HEK293 (cell line): Measurements from ENCODE around the gene PAIP1.

Source experiments
- CTCF ChIA-PET: fragments of 350-600 bp; formaldehyde crosslinking; extraction: SDS; loops from one replicate; lab custom pipeline; 2021; ENCODE audit warnings: antibody characterized with exemption; lab: Yijun Ruan, JAX
- POLR2A ChIA-PET: fragments of 300-600 bp; formaldehyde crosslinking; extraction: SDS; loops from one replicate; lab custom pipeline; 2020; ENCODE audit warnings: antibody characterized with exemption, inconsistent platforms; lab: Yijun Ruan, JAX
- H3K27ac ChIP-seq: fragments of 200-500 bp; sonication (Bioruptor generic); 2 replicates; pipeline ENCODE4 v1.5.1; 2014; ENCODE audit warnings: low read depth, low read length, control low read depth, inconsistent platforms; ENCODE audit errors: extremely low read depth
- H3K36me3 ChIP-seq, 2 experiments: fragments of 200-500 bp in 1 of 2; sonication (Bioruptor generic) in 1 of 2; 1 replicate in 1 of 2; 2 replicates in 1 of 2; pipeline ENCODE4 v1.5.1; 2014 to 2017; ENCODE audit warnings: inconsistent platforms in 2 of 2, low read length in 2 of 2; ENCODE audit not compliant: control insufficient read depth in 2 of 2, insufficient read depth in 1 of 2
- H3K4me1 ChIP-seq: fragments of 200-500 bp; sonication (Bioruptor generic); 2 replicates; pipeline ENCODE4 v1.5.1; 2014; ENCODE audit warnings: mild to moderate bottlenecking, low read length, inconsistent platforms; ENCODE audit not compliant: control insufficient read depth, insufficient read depth
- H3K4me3 ChIP-seq: 2 replicates; pipeline ENCODE4 v1.5.1; 2011; ENCODE audit warnings: low read depth, mild to moderate bottlenecking, control low read depth, low read length, moderate library complexity
- H3K9me3 ChIP-seq: fragments of 200-500 bp; sonication (Bioruptor generic); 2 replicates; pipeline ENCODE4 v1.5.1; 2014; ENCODE audit warnings: low read depth, low read length, inconsistent platforms; ENCODE audit not compliant: control insufficient read depth, insufficient read depth
- CTCF ChIP-seq: fragments of 450-650 bp; formaldehyde crosslinking; IDR thresholded peaks from 2 replicates; pipeline ENCODE4 v1.5.1; 2016; ENCODE audit warnings: missing biosample characterization, missing genetic modification characterization
- ELK4 ChIP-seq: IDR thresholded peaks from 2 replicates; pipeline ENCODE4 v1.6.1; 2011; ENCODE audit warnings: mild to moderate bottlenecking, low read depth, low read length, borderline replicate concordance
- GLIS1 ChIP-seq: fragments of 450-650 bp; formaldehyde crosslinking; IDR thresholded peaks from 2 replicates; pipeline ENCODE4 v1.5.1; 2016; ENCODE audit warnings: missing biosample characterization, missing genetic modification characterization
- HIC1 ChIP-seq: fragments of 450-650 bp; formaldehyde crosslinking; IDR thresholded peaks from 2 replicates; pipeline ENCODE4 v1.5.1; 2016; ENCODE audit warnings: missing biosample characterization, missing genetic modification characterization
- KLF1 ChIP-seq: fragments of 450-650 bp; formaldehyde crosslinking; IDR thresholded peaks from 2 replicates; pipeline ENCODE4 v1.5.1; 2016; ENCODE audit warnings: missing biosample characterization, missing genetic modification characterization
- KLF9 ChIP-seq: fragments of 450-650 bp; formaldehyde crosslinking; IDR thresholded peaks from 2 replicates; pipeline ENCODE4 v1.5.1; 2016; ENCODE audit warnings: missing biosample characterization, missing genetic modification characterization, low read depth
- REST ChIP-seq: fragments of 450-650 bp; formaldehyde crosslinking; IDR thresholded peaks from 2 replicates; pipeline ENCODE4 v1.5.1; 2016; ENCODE audit warnings: missing biosample characterization, missing genetic modification characterization
- ZBTB1 ChIP-seq: fragments of 450-650 bp; formaldehyde crosslinking; IDR thresholded peaks from 2 replicates; pipeline ENCODE4 v1.5.1; 2016; ENCODE audit warnings: missing biosample characterization, missing genetic modification characterization
- ZFP37 ChIP-seq: fragments of 450-650 bp; formaldehyde crosslinking; IDR thresholded peaks from 2 replicates; pipeline ENCODE4 v1.5.1; 2016; ENCODE audit warnings: missing biosample characterization, missing genetic modification characterization
- ZNF148 ChIP-seq: fragments of 450-650 bp; formaldehyde crosslinking; IDR thresholded peaks from 2 replicates; pipeline ENCODE4 v1.5.0; 2017; ENCODE audit warnings: missing biosample characterization, missing genetic modification characterization, borderline replicate concordance
- ZNF18 ChIP-seq: fragments of 450-650 bp; formaldehyde crosslinking; IDR thresholded peaks from 2 replicates; pipeline ENCODE4 v1.5.1; 2016; ENCODE audit warnings: missing biosample characterization, missing genetic modification characterization
- ZNF239 ChIP-seq: fragments of 450-650 bp; formaldehyde crosslinking; IDR thresholded peaks from 2 replicates; pipeline ENCODE4 v1.5.1; 2016; ENCODE audit warnings: missing biosample characterization, missing genetic modification characterization
- ZNF311 ChIP-seq: fragments of 450-650 bp; formaldehyde crosslinking; IDR thresholded peaks from 2 replicates; pipeline ENCODE4 v1.5.1; 2017; ENCODE audit warnings: missing biosample characterization, missing genetic modification characterization, borderline replicate concordance
- ZNF335 ChIP-seq: fragments of 450-650 bp; formaldehyde crosslinking; conservative IDR thresholded peaks from 2 replicates; pipeline ENCODE4 v1.5.1; 2016; ENCODE audit warnings: missing biosample characterization, missing genetic modification characterization
- ZNF362 ChIP-seq: fragments of 450-650 bp; formaldehyde crosslinking; IDR thresholded peaks from 2 replicates; pipeline ENCODE4 v1.5.1; 2016; ENCODE audit warnings: missing biosample characterization, missing genetic modification characterization
- ZNF555 ChIP-seq: fragments of 450-650 bp; formaldehyde crosslinking; conservative IDR thresholded peaks from 2 replicates; pipeline ENCODE4 v1.5.1; 2017; ENCODE audit warnings: missing biosample characterization, mild to moderate bottlenecking, missing genetic modification characterization, inconsistent platforms
- ZNF558 ChIP-seq: fragments of 450-650 bp; formaldehyde crosslinking; IDR thresholded peaks from 2 replicates; pipeline ENCODE4 v1.5.1; 2016; ENCODE audit warnings: missing biosample characterization, missing genetic modification characterization
- ZNF629 ChIP-seq: fragments of 450-650 bp; formaldehyde crosslinking; IDR thresholded peaks from 2 replicates; pipeline ENCODE4 v1.5.1; 2017; ENCODE audit warnings: missing biosample characterization, missing genetic modification characterization
- ZNF747 ChIP-seq: fragments of 450-650 bp; formaldehyde crosslinking; IDR thresholded peaks from 2 replicates; pipeline ENCODE4 v1.5.1; 2016; ENCODE audit warnings: missing biosample characterization, missing genetic modification characterization

PAIP1 gene

GRCh38 chr5:43543434-43543833 is 13.4 kb downstream of the PAIP1 start (continued):
- no peak for TF ChIP-seq ZNF18 (tag by site-specific recombination)
- TF ChIP-seq, all 188 proteins: peak for 2

- POLR2A ChIA-PET = interaction anchor here (1.4 kb wide), 1 partner anchor 57 kb away, joined by 4 read pairs; the partner anchor contains the start of gene TMEM267
- CTCF ChIA-PET = interaction anchor here (0.9 kb wide), 1 partner anchor 14 kb away, joined by 4 read pairs; no protein-coding TSS in a partner anchor
- H3K27ac ChIP-seq = no peak overlapping the region
- H3K36me3 ChIP-seq = peaks cover 89 to 91% of the 10 kb centered on the region in 2 experiments
- no peaks in the 10 kb centered on the region for H3K9me3 ChIP-seq
- no peaks in the 10 kb centered on the region for H3K4me1 ChIP-seq
- TF ChIP-seq KLF1 (tag by site-specific recombination) = no peak
- TF ChIP-seq ZNF362 (tag by site-specific recombination) = no peak
- no peak for TF ChIP-seq ELK4
- TF ChIP-seq ZFP37 (tag by site-specific recombination) = no peak
- H3K4me3 ChIP-seq = no peak overlapping the region
These were observed 16.1 kb downstream of the PAIP1 start for GRCh38 chr5:43540746-43541145.

- POLR2A ChIA-PET = no interaction called here
- H3K27ac ChIP-seq = no peak overlapping the region
- H3K4me3 ChIP-seq = no peak overlapping the region
- CTCF ChIA-PET = no interaction called here
- no peaks in the 10 kb centered on the region for H3K9me3 ChIP-seq
- peaks cover 88 to 90% of the 10 kb centered on the region in 2 experiments for H3K36me3 ChIP-seq
- no peaks in the 10 kb centered on the region for H3K4me1 ChIP-seq
- TF ChIP-seq ZNF335 (no peak), ZNF629 (no peak), ZNF311 (tag by site-specific recombination) (no peak), ZNF148 (tag by site-specific recombination) (no peak), HIC1 (tag by site-specific recombination) (no peak), ZNF555 (tag by site-specific recombination) (no peak), REST (tag by site-specific recombination) (no peak), ZNF239 (tag by site-specific recombination) (no peak), CTCF (tag by site-specific recombination) (no peak), GLIS1 (tag by site-specific recombination) (no peak), KLF9 (tag by site-specific recombination) (no peak), ZNF747 (tag by site-specific recombination) (no peak), ZBTB1 (no peak), ZNF558 (tag by site-specific recombination) (no peak)
These were observed 19.9 kb downstream of the PAIP1 start for GRCh38 chr5:43536972-43537371.
